Measurements from ENCODE around the gene ZRANB3. TPM values are rescaled to one million over a fixed set of nuclear protein-coding genes. Genes with fewer than 3 reads are reported as not detected.

The ZRANB3 gene
- total RNA-seq, 4 donors from 2014 or later, result 2.8 to 6.9 (median 6.0) TPM

DNA sequence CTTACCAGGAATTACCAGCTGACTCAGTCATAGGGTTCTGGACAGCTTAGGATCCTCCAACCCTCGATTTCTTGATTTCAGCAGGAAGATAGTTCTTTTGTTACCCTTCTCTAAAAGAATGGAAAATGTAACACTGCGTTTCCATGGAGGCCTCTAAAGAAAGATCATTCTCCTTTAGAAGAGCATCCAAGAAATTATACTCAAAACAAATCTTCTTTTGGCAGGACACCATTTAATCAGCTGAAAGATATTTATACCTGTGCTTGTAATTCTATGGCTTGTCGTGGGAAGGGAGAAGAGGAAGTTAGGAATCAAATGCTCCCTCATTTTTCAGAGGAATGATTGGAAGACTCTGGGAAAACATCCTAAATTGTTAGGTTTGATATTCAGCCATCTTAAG, 348.4 kb downstream of the ZRANB3 start:
- 80% methylated on average over 3 of the region's 3 CpGs for WGBS
- DNase-seq (ENCODE audit: low spot score in 2 of 2), result no peak
- TF ChIP-seq, protein P1, sequence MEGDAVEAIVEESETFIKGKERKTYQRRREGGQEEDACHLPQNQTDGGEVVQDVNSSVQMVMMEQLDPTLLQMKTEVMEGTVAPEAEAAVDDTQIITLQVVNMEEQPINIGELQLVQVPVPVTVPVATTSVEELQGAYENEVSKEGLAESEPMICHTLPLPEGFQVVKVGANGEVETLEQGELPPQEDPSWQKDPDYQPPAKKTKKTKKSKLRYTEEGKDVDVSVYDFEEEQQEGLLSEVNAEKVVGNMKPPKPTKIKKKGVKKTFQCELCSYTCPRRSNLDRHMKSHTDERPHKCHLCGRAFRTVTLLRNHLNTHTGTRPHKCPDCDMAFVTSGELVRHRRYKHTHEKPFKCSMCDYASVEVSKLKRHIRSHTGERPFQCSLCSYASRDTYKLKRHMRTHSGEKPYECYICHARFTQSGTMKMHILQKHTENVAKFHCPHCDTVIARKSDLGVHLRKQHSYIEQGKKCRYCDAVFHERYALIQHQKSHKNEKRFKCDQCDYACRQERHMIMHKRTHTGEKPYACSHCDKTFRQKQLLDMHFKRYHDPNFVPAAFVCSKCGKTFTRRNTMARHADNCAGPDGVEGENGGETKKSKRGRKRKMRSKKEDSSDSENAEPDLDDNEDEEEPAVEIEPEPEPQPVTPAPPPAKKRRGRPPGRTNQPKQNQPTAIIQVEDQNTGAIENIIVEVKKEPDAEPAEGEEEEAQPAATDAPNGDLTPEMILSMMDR (IDR thresholded peaks at IDR 0.05), result no peak
- TF ChIP-seq EP300 (IDR thresholded peaks at IDR 0.05) (no peak), POLR2A (IDR thresholded peaks at IDR 0.05) (no peak), POLR2AphosphoS5 (IDR thresholded peaks at IDR 0.05) (no peak)
- Histone ChIP-seq H3K4me1 (no peaks in the 10 kb centered on the region), H3K9me3 (peaks cover under 1% of the 10 kb centered on the region), H3K36me3 (peaks cover under 1% of the 10 kb centered on the region), H3K27ac (no peak overlapping the region), H3K4me3 (no peak overlapping the region), H3K27me3 (no peaks in the 10 kb centered on the region)

DNA sequence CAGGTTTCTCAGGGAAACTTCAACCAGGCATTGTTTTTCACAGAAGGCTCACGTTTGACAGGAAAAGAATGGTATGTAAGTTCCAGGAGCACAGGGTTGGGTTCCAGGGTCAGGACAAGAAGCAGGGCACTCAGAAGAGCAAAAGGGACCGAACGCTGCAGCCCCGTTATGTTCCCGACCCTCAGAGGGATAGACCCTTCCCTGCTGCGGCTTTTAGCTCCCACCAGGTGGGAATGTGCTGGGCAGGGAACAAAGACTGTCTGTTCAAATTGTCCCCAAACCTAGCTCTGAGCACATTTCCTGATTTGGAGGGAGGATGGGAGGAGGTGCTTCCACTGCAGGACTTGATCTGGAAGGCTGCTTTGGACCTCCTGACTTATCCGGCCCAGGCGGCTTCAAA, 348.8 kb downstream of the ZRANB3 start:
- Histone ChIP-seq H3K4me1 (no peaks in the 10 kb centered on the region), H3K36me3 (peaks cover 4% of the 10 kb centered on the region), H3K9me3 (peaks cover 4% of the 10 kb centered on the region), H3K27ac (no peak overlapping the region), H3K27me3 (no peaks in the 10 kb centered on the region), H3K4me3 (no peak overlapping the region)
- 82% methylated on average over 8 of the region's 8 CpGs for WGBS
- TF ChIP-seq EP300 (IDR thresholded peaks at IDR 0.05), result no peak
- no peak for TF ChIP-seq POLR2A (IDR thresholded peaks at IDR 0.05)
- no peak for TF ChIP-seq POLR2AphosphoS5 (IDR thresholded peaks at IDR 0.05)
- TF ChIP-seq, protein P1 (IDR thresholded peaks at IDR 0.05), result no peak
- no peak for DNase-seq (ENCODE audit: low spot score in 2 of 2)

DNA sequence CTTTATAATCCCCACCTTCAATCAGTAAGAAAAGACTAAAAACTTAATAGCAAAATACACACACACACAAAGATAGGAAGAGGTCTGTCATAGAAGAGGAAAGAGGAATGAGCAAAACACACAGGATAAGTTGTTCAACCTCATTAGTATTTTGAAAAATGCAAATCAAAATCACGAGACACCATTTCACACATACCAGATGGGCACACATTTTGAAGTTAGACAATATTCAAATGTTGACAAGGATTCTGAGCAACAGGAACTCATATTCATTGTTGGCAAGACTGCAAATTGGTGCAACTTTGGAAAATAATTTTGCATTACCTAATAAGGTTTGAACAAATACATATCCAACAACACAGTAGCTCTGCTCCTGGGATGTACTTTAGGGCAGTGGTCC, 351.3 kb downstream of the ZRANB3 start:
- H3K4me1 ChIP-seq, result no peaks in the 10 kb centered on the region
- H3K36me3 ChIP-seq, result peaks cover 7% of the 10 kb centered on the region
- H3K27ac ChIP-seq, result no peak overlapping the region
- H3K9me3 ChIP-seq, result peaks cover 4% of the 10 kb centered on the region
- H3K27me3 ChIP-seq, result no peaks in the 10 kb centered on the region
- no peak for DNase-seq (ENCODE audit: low spot score in 2 of 2)
- 85% methylated on average over 1 of the region's 1 CpG for WGBS
- no peak overlapping the region for H3K4me3 ChIP-seq
- no peak for TF ChIP-seq EP300 (IDR thresholded peaks at IDR 0.05)
- TF ChIP-seq, protein P1 (IDR thresholded peaks at IDR 0.05), result no peak
- no peak for TF ChIP-seq POLR2AphosphoS5 (IDR thresholded peaks at IDR 0.05)
- no peak for TF ChIP-seq POLR2A (IDR thresholded peaks at IDR 0.05)

DNA sequence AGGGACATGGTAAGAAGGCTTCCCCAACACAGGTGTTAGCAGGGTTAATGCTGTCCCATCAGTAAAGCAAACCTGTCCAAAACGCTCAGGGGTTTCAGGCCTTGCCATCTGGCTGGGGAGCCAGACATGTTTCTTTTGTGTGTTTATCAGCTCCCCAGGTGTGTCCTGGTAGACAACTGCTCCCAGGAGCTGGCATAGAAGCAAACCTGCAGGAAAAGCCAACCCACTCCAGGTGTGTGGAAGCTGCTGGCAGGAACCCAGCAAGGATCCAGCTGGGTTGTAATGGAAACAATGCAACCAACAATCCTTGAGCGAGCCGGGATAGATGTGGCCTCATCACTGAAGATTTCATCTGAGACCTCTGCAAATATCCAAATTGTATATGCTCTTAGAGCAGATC, 355.8 kb downstream of the ZRANB3 start:
- TF ChIP-seq, protein P1 (IDR thresholded peaks at IDR 0.05), result no peak
- TF ChIP-seq POLR2A (IDR thresholded peaks at IDR 0.05) (no peak), POLR2AphosphoS5 (IDR thresholded peaks at IDR 0.05) (no peak)
- no peaks in the 10 kb centered on the region for H3K27me3 ChIP-seq
- no peak for DNase-seq (ENCODE audit: low spot score in 2 of 2)
- no peak overlapping the region for H3K4me3 ChIP-seq
- H3K27ac ChIP-seq, result no peak overlapping the region
- 39% methylated on average over 3 of the region's 3 CpGs for WGBS
- H3K36me3 ChIP-seq, result peaks cover 28% of the 10 kb centered on the region
- H3K4me1 ChIP-seq, result no peaks in the 10 kb centered on the region
- H3K9me3 ChIP-seq, result peaks cover 4% of the 10 kb centered on the region

DNA sequence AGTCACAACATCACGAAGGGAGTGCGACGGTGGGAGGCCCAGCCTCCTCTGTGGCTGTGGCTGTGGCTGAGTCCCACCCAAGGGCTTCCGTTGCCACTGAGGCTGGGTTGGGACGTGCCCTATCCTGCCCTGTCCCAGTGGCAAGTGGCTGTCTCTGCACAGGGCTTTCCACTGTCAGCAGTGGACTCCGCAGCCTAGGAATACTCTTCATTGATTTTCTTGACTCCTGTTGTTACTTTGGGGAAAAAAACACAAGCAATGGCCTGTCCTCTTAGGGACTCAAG, 356.3 kb downstream of the ZRANB3 start:
- no peak for DNase-seq (ENCODE audit: low spot score in 2 of 2)
- WGBS, result 89% methylated on average over 6 of the region's 6 CpGs
- no peak overlapping the region for H3K27ac ChIP-seq
- TF ChIP-seq POLR2AphosphoS5 (IDR thresholded peaks at IDR 0.05), result no peak
- TF ChIP-seq EP300 (IDR thresholded peaks at IDR 0.05), result no peak
- TF ChIP-seq, protein P1 (IDR thresholded peaks at IDR 0.05), result no peak
- TF ChIP-seq POLR2A (IDR thresholded peaks at IDR 0.05), result no peak
- H3K4me1 ChIP-seq, result no peaks in the 10 kb centered on the region
- H3K36me3 ChIP-seq, result peaks cover 32% of the 10 kb centered on the region
- H3K9me3 ChIP-seq, result peaks cover 4% of the 10 kb centered on the region
- no peak overlapping the region for H3K4me3 ChIP-seq
- no peaks in the 10 kb centered on the region for H3K27me3 ChIP-seq

Data from suprapubic skin (tissue), 4 donors.